Measurements from ENCODE around the gene SPEN. TPM values are rescaled to one million over a fixed set of nuclear protein-coding genes. Genes with fewer than 3 reads are reported as not detected.
A peak's percentile ranks its signal among the peaks of the same experiment; 100 is the strongest.

SPEN gene
- total RNA-seq, 1 donor from 2014 or later, result 123 TPM

DNA sequence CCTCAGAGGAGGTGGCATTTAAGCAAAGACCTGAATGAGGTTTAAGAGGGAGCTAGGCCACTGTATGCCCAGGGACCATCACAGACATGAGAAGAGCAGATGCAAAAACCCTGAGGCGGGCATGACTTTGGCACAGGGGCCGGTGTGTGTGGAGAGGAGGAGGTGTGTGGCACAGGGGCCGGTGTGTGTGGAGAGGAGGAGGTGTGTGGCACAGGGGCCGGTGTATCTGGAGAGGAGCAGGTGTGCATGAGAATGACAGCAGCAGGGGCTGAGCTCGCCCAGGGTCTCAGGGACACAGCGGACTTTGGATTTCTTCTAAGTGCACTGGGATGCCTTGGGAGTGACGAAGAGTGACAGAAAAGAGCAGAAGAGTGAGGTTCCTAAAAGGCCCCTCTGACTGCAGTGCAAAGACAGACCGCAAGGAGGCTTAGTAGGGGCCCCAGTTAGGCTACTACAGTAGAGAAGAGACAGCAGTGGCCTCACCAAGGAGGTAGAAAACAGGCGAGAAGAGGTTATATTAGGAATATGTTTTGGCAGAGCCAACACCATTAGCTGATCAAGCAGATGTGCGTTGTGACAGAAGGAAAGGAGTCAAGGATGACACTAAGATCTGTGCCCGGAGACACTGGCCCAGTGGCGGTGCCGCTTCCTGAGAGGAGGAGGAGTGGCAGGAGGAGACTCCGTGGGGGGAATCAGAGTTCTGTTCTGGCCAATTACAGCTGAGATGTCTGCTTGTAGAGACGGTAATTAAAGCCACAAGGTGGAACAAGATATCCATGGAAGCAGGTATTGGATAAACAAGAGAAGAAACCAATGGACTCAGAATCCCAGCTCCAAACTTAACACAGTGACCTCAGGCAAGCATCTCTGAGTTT lies 110.0 kb downstream of the SPEN start:
- DNase-seq, result no peak
- Mint-ChIP-seq H3K4me3 (no peak overlapping the region), H3K9me3 (no peaks in the 10 kb centered on the region), H3K4me1 (peaks cover 71% of the 10 kb centered on the region), H3K36me3 (ENCODE audit: low read depth) (peaks cover 39% of the 10 kb centered on the region), H3K27me3 (no peaks in the 10 kb centered on the region), H3K27ac (peak overlapping the region; percentile 69)
- intact Hi-C loops (cut with micrococcal nuclease), result loop anchor here (10.0 kb wide), 1 partner anchor 97 kb away; no protein-coding TSS in a partner anchor
- ChIA-PET CTCF (interaction anchor here (1.0 to 2.7 kb wide), 3 partner anchors 18 to 142 kb away, joined by 3 to 10 read pairs (median 4); partner anchors contain the start of gene ZBTB17), POLR2A (interaction anchor here (0.5 to 10.7 kb wide), 9 partner anchors 7 to 114 kb away, joined by 3 to 282 read pairs (median 5); partner anchors contain the start of gene ZBTB17)
- TF ChIP-seq, protein P1, sequence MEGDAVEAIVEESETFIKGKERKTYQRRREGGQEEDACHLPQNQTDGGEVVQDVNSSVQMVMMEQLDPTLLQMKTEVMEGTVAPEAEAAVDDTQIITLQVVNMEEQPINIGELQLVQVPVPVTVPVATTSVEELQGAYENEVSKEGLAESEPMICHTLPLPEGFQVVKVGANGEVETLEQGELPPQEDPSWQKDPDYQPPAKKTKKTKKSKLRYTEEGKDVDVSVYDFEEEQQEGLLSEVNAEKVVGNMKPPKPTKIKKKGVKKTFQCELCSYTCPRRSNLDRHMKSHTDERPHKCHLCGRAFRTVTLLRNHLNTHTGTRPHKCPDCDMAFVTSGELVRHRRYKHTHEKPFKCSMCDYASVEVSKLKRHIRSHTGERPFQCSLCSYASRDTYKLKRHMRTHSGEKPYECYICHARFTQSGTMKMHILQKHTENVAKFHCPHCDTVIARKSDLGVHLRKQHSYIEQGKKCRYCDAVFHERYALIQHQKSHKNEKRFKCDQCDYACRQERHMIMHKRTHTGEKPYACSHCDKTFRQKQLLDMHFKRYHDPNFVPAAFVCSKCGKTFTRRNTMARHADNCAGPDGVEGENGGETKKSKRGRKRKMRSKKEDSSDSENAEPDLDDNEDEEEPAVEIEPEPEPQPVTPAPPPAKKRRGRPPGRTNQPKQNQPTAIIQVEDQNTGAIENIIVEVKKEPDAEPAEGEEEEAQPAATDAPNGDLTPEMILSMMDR (IDR thresholded peaks at IDR 0.05), result no peak
- no peak for ATAC-seq (ENCODE audit: low read depth)

DNA sequence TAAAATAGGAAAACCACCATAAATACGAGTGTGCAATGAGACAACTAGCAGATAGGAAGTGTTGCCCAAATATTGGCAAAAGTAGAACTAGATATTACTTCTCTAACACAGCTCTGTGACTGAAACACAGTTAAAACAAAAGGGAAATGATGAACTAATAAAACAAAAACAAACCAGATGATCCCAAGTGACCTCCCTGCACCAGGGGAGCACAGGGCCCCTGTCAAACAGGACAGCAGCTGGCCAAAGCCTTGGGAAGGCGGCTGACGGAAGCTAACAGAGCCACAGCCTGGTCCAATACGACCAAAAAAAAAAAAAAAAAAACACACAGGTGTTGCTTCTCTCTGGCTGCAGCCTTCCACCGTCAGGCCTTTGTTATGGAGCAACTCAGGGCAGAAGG lies 110.6 kb downstream of the SPEN start:
- intact Hi-C loops (cut with micrococcal nuclease), result loop anchor here (10.0 kb wide), 1 partner anchor 97 kb away; no protein-coding TSS in a partner anchor
- peaks cover 35% of the 10 kb centered on the region for H3K36me3 Mint-ChIP-seq (ENCODE audit: low read depth)
- H3K4me3 Mint-ChIP-seq, result no peak overlapping the region
- H3K9me3 Mint-ChIP-seq, result no peaks in the 10 kb centered on the region
- no peaks in the 10 kb centered on the region for H3K27me3 Mint-ChIP-seq
- H3K4me1 Mint-ChIP-seq, result peaks cover 74% of the 10 kb centered on the region
- ChIA-PET POLR2A (interaction anchor here (2.7 to 10.7 kb wide), 2 partner anchors 8 to 17 kb away, joined by 16 to 282 read pairs; partner anchors contain the start of gene ZBTB17), CTCF (interaction anchor here (1.0 to 2.7 kb wide), 3 partner anchors 18 to 143 kb away, joined by 3 to 10 read pairs (median 4); partner anchors contain the start of gene ZBTB17)
- ATAC-seq (ENCODE audit: low read depth) (no peak), DNase-seq (no peak)
- H3K27ac Mint-ChIP-seq, result peak overlapping the region; percentile 69
- TF ChIP-seq, protein P1 (IDR thresholded peaks at IDR 0.05), result no peak

DNA sequence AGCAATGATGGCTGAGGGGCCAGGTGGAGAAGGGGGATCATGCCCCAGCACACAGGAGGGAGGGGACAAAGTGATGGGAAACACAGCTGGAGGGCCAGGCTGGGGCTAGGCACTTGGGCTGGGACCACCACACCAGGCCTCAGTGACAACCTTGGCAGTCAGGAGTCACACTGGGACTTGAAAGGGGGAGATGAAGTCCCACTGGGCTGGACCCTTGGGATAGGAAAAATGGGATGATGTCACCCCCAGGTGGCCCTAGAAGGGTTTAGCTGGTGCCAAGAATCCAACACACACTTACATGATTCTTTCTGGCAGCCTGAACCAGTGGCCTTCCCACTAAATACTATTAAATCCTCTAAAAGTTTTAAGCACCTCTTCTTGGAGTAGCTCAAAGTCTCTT lies 111.3 kb downstream of the SPEN start:
- ATAC-seq (ENCODE audit: low read depth) (no peak), DNase-seq (no peak)
- H3K4me3 Mint-ChIP-seq, result no peak overlapping the region
- intact Hi-C loops (cut with micrococcal nuclease), result loop anchor here (10.0 kb wide), 1 partner anchor 96 kb away; no protein-coding TSS in a partner anchor
- TF ChIP-seq, protein P1 (IDR thresholded peaks at IDR 0.05), result no peak
- peaks cover 32% of the 10 kb centered on the region for H3K36me3 Mint-ChIP-seq (ENCODE audit: low read depth)
- H3K9me3 Mint-ChIP-seq, result no peaks in the 10 kb centered on the region
- POLR2A ChIA-PET, result interaction anchor here (1.9 to 10.7 kb wide), 3 partner anchors 9 to 122 kb away, joined by 10 to 282 read pairs (median 16); partner anchors contain the start of gene ZBTB17
- peaks cover 77% of the 10 kb centered on the region for H3K4me1 Mint-ChIP-seq
- no peaks in the 10 kb centered on the region for H3K27me3 Mint-ChIP-seq
- peak overlapping the region; percentile 69 for H3K27ac Mint-ChIP-seq
- CTCF ChIA-PET, result interaction anchor here (1.0 to 2.7 kb wide), 4 partner anchors 17 to 155 kb away, joined by 3 to 10 read pairs (median 4); partner anchors contain the start of gene ZBTB17

DNA sequence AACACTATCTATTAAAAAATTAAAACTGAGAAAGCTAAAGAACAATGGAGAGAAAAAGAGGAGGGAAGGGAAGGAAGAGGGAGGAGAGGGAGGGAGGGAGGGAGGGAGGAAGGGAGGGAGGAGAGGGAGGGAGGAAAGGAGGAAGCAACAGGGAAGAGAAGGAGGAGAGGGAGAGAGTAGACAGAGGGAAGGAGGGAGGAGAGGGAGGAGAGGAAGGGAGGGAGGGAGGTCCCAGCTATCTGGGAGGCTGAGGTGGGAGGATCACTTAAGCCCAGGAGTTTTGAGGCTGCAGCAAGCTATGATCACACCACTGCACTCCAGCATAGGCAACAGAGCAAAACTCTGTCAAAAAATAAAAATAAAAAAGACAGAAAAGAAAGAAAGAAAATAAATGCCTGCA lies 111.9 kb downstream of the SPEN start:
- Mint-ChIP-seq H3K4me3 (no peak overlapping the region), H3K4me1 (peaks cover 78% of the 10 kb centered on the region), H3K27me3 (no peaks in the 10 kb centered on the region), H3K9me3 (no peaks in the 10 kb centered on the region), H3K36me3 (ENCODE audit: low read depth) (peaks cover 30% of the 10 kb centered on the region), H3K27ac (peak overlapping the region; percentile 69)
- ChIA-PET CTCF (interaction anchor here (0.9 to 2.7 kb wide), 3 partner anchors 16 to 156 kb away, joined by 3 to 10 read pairs (median 4); partner anchors contain the start of gene ZBTB17), POLR2A (interaction anchor here (1.9 to 10.7 kb wide), 3 partner anchors 9 to 123 kb away, joined by 10 to 282 read pairs (median 16); partner anchors contain the start of gene ZBTB17)
- no peak for ATAC-seq (ENCODE audit: low read depth)
- TF ChIP-seq, protein P1 (IDR thresholded peaks at IDR 0.05), result no peak
- no peak for DNase-seq
- intact Hi-C loops (cut with micrococcal nuclease), result loop anchor here (10.0 kb wide), 1 partner anchor 95 kb away; no protein-coding TSS in a partner anchor
